Glutamatergic neuron (in vitro differentiated cells): Measurements from ENCODE around the gene TSGA10. TPM values are rescaled to one million over a fixed set of nuclear protein-coding genes. Genes with fewer than 3 reads are reported as not detected.
A peak's percentile ranks its signal among the peaks of the same experiment; 100 is the strongest.

Experiments used
- DNase-seq: peaks from one replicate; pipeline ENCODE4 v3.0.0; 2022
- H3K27ac Mint-ChIP-seq: one replicate; pipeline ENCODE4 v1.8.0; 2020; ENCODE audit warnings: mild to moderate bottlenecking, mixed read lengths, inconsistent platforms; ENCODE audit not compliant: unreplicated experiment
- H3K27me3 Mint-ChIP-seq: one replicate; pipeline ENCODE4 v1.8.0; 2020; ENCODE audit warnings: mild to moderate bottlenecking, moderate library complexity, mixed read lengths, inconsistent platforms; ENCODE audit not compliant: unreplicated experiment
- H3K36me3 Mint-ChIP-seq: one replicate; pipeline ENCODE4 v1.8.0; 2020; ENCODE audit warnings: mild to moderate bottlenecking, mixed read lengths, inconsistent platforms; ENCODE audit not compliant: unreplicated experiment
- H3K4me1 Mint-ChIP-seq: one replicate; pipeline ENCODE4 v1.8.0; 2020; ENCODE audit warnings: mild to moderate bottlenecking, low read depth, mixed read lengths, inconsistent platforms; ENCODE audit not compliant: unreplicated experiment
- H3K4me3 Mint-ChIP-seq: one replicate; pipeline ENCODE4 v1.8.0; 2020; ENCODE audit warnings: mild to moderate bottlenecking, mixed read lengths, inconsistent platforms; ENCODE audit not compliant: unreplicated experiment
- H3K9me3 Mint-ChIP-seq: one replicate; pipeline ENCODE4 v1.8.0; 2020; ENCODE audit warnings: mild to moderate bottlenecking, moderate library complexity, mixed read lengths, inconsistent platforms; ENCODE audit not compliant: unreplicated experiment
- CTCF ChIP-seq: fragments of 200-600 bp; sonication (generic); IDR thresholded peaks from one replicate; pipeline ENCODE4 v1.5.0; 2021; ENCODE audit not compliant: partially characterized antibody, unreplicated experiment
- total RNA-seq: library from RNA; stranded (reverse); fragmentation: NEBNext Ultra II Directional; extraction: Animal tissue kit (Norgen Biotek cat#: 25700); gene quantifications from one replicate; pipeline ENCODE4 v1.2.1, GENCODE V29; 2021; ENCODE audit not compliant: unreplicated experiment

Gene TSGA10
- total RNA-seq, 1 donor from 2014 or later: 3.8 TPM

- DNase-seq: no peak
- Mint-ChIP-seq H3K4me1 (peaks cover 9% of the 10 kb centered on the region), H3K27me3 (peaks cover 2% of the 10 kb centered on the region), H3K27ac (no peak overlapping the region), H3K4me3 (no peak overlapping the region), H3K9me3 (peaks cover 4% of the 10 kb centered on the region), H3K36me3 (no peaks in the 10 kb centered on the region)
- no peak for TF ChIP-seq CTCF
Measured at GRCh38 chr2:99184811-99185210, 30.1 kb upstream of the TSGA10 start.

GRCh38 chr2:99183025-99183424 is 28.3 kb upstream of the TSGA10 start:
- Mint-ChIP-seq H3K4me3 (peak overlapping the region; percentile 9), H3K9me3 (peaks cover 4% of the 10 kb centered on the region), H3K27ac (peak overlapping the region; percentile 0), H3K4me1 (peaks cover 9% of the 10 kb centered on the region), H3K27me3 (peaks cover 2% of the 10 kb centered on the region), H3K36me3 (no peaks in the 10 kb centered on the region)
- no peak for TF ChIP-seq CTCF
- DNase-seq: no peak

GRCh38 chr2:99181624-99182000 is 26.9 kb upstream of the TSGA10 start:
- peak overlapping the region; percentile 99 for H3K4me3 Mint-ChIP-seq
- H3K4me1 Mint-ChIP-seq: peaks cover 9% of the 10 kb centered on the region
- peak overlapping the region; percentile 89 for H3K27ac Mint-ChIP-seq
- TF ChIP-seq CTCF: no peak
- no peak for DNase-seq
- peaks cover 2% of the 10 kb centered on the region for H3K27me3 Mint-ChIP-seq
- peaks cover 4% of the 10 kb centered on the region for H3K9me3 Mint-ChIP-seq
- H3K36me3 Mint-ChIP-seq: no peaks in the 10 kb centered on the region

- H3K4me1 Mint-ChIP-seq: peaks cover 9% of the 10 kb centered on the region
- peak within 1 kb of the TSS; percentile 89 for H3K27ac Mint-ChIP-seq
- DNase-seq: peak; percentile 87
- peaks cover 2% of the 10 kb centered on the region for H3K27me3 Mint-ChIP-seq
- H3K36me3 Mint-ChIP-seq: no peaks in the 10 kb centered on the region
- TF ChIP-seq CTCF: no peak
- peaks cover 4% of the 10 kb centered on the region for H3K9me3 Mint-ChIP-seq
- peak within 1 kb of the TSS; percentile 99 for H3K4me3 Mint-ChIP-seq
Measured at GRCh38 chr2:99180755-99181623, 26.2 kb upstream of the TSGA10 start, which contains the start of the genes MITD1 and MRPL30. Gene MITD1, minus strand, starts transcription at chr2:99181058. Its CDS starts 77 bp downstream, at chr2:99180981. Gene MRPL30, plus strand, starts transcription at chr2:99181184. Its CDS starts 5,020 bp downstream, at chr2:99186204.
